Panc1 (cell line): ENCODE data around the gene APP. TPM values are rescaled to one million over a fixed set of nuclear protein-coding genes. Genes with fewer than 3 reads are reported as not detected.

Experiments used
- ATAC-seq: fragments of 200-7000 bp; cut with Tn5 transposase; 2 replicates; pipeline ENCODE4 v1.9.1; 2020; ENCODE audit warnings: mild to moderate bottlenecking, moderate library complexity
- BruUV-seq: library from RNA; stranded (reverse); fragments of 400-500 nt; replicated peaks from 2 replicates; lab custom pipeline; 2021; lab: Mats Ljungman, UMichigan
- CTCF ChIA-PET: fragments of 300-600 bp; sonication (Branson Sonifier 250); formaldehyde crosslinking; loops from one replicate; lab custom pipeline; 2022; ENCODE audit warnings: antibody characterized with exemption; lab: Charles Lee
- POLR2A ChIA-PET: fragments of 300-600 bp; sonication (Branson Sonifier 250); formaldehyde crosslinking; loops from one replicate; lab custom pipeline; 2022; ENCODE audit warnings: antibody characterized with exemption; lab: Charles Lee
- DNase-seq: peaks from one replicate; pipeline ENCODE4 v3.0.0-alpha.2; 2010; ENCODE audit warnings: low read depth, low spot score
- H3K27ac ChIP-seq: 2 replicates; pipeline ENCODE4 v1.5.1; 2011; ENCODE audit warnings: mild to moderate bottlenecking, low read length, inconsistent platforms
- H3K27me3 ChIP-seq: fragments of 200-500 bp; sonication (Bioruptor generic); 2 replicates; pipeline ENCODE4 v1.6.0; 2014; ENCODE audit warnings: low read length, inconsistent platforms; ENCODE audit not compliant: control insufficient read depth, insufficient read depth
- H3K36me3 ChIP-seq: fragments of 200-500 bp; sonication (Bioruptor generic); 2 replicates; pipeline ENCODE4 v1.5.1; 2014; ENCODE audit warnings: inconsistent platforms, mild to moderate bottlenecking, low read length, moderate library complexity; ENCODE audit not compliant: control insufficient read depth, insufficient read depth
- H3K4me1 ChIP-seq: 2 replicates; pipeline ENCODE4 v1.5.1; 2011; ENCODE audit warnings: inconsistent platforms, mild to moderate bottlenecking, low read length, moderate library complexity; ENCODE audit not compliant: control insufficient read depth, insufficient read depth
- H3K4me3 ChIP-seq, 2 experiments: 2 replicates each; pipeline ENCODE4 v1.5.1; 2011 to 2012; ENCODE audit warnings: low read depth in 2 of 2, low read length in 2 of 2, mild to moderate bottlenecking in 2 of 2, inconsistent platforms in 1 of 2, moderate library complexity in 1 of 2
- H3K9me3 ChIP-seq: fragments of 200-500 bp; sonication (Bioruptor generic); 2 replicates; pipeline ENCODE4 v1.5.1; 2014; ENCODE audit warnings: low read depth, mild to moderate bottlenecking, inconsistent platforms, low read length, moderate library complexity; ENCODE audit not compliant: control insufficient read depth, insufficient read depth
- CTCF ChIP-seq: fragments of 450-650 bp; IDR thresholded peaks from 2 replicates; pipeline ENCODE4 v1.5.1; 2017; ENCODE audit warnings: mild to moderate bottlenecking
- POLR2AphosphoS5 ChIP-seq: IDR thresholded peaks from 2 replicates; pipeline ENCODE4 v1.6.1; 2012; ENCODE audit warnings: mild to moderate bottlenecking, low read depth, low read length, moderate library complexity
- SIN3A ChIP-seq: IDR thresholded peaks from 2 replicates; pipeline ENCODE4 v1.6.1; 2012; ENCODE audit warnings: low read depth, mild to moderate bottlenecking, low read length, moderate library complexity, borderline replicate concordance; ENCODE audit not compliant: insufficient read depth
- TCF7L2 ChIP-seq: IDR thresholded peaks from 2 replicates; pipeline ENCODE4 v1.6.1; 2011; ENCODE audit warnings: mild to moderate bottlenecking, low read depth, low read length, inconsistent platforms
- in situ Hi-C: cut with HindIII; loops from 2 replicates; pipeline ENCODE4 v1.10.0; 2016; ENCODE audit warnings: low sequenced_read_pairs, low pct_unique_long_range_greater_than_20kb
- intact Hi-C: fragments of 100-400 bp; cut with micrococcal nuclease; formaldehyde crosslinking; loops from one replicate; pipeline ENCODE4 v1.10.0; 2022; ENCODE audit not compliant: unreplicated experiment
- total RNA-seq: library from RNA; stranded (reverse); gene quantifications from one replicate; pipeline ENCODE4 v1.2.1, GENCODE V29; 2021; ENCODE audit not compliant: unreplicated experiment
- TF ChIP-seq, protein P1 (sequence below), 2 experiments: IDR thresholded peaks; 2 replicates each; pipeline ENCODE4 v1.6.1; 2011 to 2012; ENCODE audit warnings: low read depth in 2 of 2, control low read depth in 1 of 2, low read length in 1 of 2, mild to moderate bottlenecking in 1 of 2, moderate library complexity in 1 of 2; ENCODE audit not compliant: insufficient read depth in 1 of 2

APP gene
- total RNA-seq, 1 experiment from 2014 or later, result 542 TPM

DNA sequence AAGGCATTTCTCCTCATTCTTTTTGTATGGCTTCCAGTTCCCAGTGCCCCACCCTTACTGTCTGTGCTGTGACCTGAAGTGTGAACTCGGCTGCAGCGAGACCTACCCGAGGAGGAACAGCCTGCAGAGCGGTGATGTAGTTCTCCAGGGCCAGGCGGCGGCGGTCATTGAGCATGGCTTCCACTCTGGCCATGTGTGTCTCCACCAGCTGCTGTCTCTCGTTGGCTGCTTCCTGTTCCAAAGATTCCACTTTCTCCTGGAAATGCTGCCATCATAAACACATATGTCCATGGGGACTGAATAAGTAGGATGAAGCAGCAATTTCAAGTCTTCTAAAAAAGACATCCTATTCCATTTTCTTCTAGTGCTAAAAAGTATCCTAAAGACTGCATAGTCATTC lies 195.6 kb downstream of the APP start:
- DNase-seq (no peak), ATAC-seq (no peak)
- Histone ChIP-seq H3K27ac (no peak overlapping the region), H3K9me3 (no peaks in the 10 kb centered on the region), H3K4me1 (no peaks in the 10 kb centered on the region; the same call in 1 of the 2 replicates), H3K36me3 (peaks cover 34% of the 10 kb centered on the region; the same call in 1 of the 2 replicates), H3K4me3 (no peak overlapping the region), H3K27me3 (no peaks in the 10 kb centered on the region)
- intact Hi-C loops (no loop called here), in situ Hi-C loops (no loop called here)
- ChIA-PET POLR2A (no interaction called here), CTCF (no interaction called here)
- TF ChIP-seq TCF7L2 (no peak), SIN3A (no peak), POLR2AphosphoS5 (no peak), CTCF (no peak)
- TF ChIP-seq, protein P1, sequence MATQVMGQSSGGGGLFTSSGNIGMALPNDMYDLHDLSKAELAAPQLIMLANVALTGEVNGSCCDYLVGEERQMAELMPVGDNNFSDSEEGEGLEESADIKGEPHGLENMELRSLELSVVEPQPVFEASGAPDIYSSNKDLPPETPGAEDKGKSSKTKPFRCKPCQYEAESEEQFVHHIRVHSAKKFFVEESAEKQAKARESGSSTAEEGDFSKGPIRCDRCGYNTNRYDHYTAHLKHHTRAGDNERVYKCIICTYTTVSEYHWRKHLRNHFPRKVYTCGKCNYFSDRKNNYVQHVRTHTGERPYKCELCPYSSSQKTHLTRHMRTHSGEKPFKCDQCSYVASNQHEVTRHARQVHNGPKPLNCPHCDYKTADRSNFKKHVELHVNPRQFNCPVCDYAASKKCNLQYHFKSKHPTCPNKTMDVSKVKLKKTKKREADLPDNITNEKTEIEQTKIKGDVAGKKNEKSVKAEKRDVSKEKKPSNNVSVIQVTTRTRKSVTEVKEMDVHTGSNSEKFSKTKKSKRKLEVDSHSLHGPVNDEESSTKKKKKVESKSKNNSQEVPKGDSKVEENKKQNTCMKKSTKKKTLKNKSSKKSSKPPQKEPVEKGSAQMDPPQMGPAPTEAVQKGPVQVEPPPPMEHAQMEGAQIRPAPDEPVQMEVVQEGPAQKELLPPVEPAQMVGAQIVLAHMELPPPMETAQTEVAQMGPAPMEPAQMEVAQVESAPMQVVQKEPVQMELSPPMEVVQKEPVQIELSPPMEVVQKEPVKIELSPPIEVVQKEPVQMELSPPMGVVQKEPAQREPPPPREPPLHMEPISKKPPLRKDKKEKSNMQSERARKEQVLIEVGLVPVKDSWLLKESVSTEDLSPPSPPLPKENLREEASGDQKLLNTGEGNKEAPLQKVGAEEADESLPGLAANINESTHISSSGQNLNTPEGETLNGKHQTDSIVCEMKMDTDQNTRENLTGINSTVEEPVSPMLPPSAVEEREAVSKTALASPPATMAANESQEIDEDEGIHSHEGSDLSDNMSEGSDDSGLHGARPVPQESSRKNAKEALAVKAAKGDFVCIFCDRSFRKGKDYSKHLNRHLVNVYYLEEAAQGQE (IDR thresholded peaks at IDR 0.05; ENCODE audit: insufficient read depth in 1 of 2, low read depth in 2 of 2, low read length in 1 of 2), result no peak
- no TSS peak for BruUV-seq

DNA sequence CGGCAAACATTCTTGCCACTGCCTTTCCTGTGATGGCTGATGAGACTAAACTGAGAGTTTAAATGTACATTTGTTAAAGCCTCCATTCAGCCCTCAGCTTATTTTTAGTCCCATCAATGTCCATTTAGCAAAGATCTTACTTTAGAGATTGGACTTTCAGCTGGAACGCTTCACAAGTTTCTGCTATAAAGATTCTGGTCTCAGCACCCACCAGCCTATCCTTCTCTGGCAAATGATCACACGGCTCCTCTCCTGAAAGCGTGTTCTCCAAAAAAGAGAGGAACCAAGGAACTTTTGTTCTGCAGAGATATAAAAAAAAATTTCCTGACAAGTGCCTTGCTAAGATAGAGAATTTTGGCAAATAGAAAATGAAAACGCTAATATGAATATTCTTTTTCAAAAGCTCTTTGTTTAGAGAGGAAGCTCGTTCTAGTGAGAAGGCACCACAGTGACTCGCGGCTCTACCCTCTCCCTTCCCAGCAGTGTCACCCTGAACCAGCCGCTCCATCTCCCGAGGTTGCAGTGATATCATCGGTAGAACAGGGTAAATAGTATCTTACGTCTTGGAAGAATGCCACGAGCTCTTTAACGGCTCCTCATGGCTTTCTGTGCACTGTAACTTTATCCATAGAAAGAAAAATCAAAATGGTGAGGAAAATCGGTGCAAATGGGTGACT lies 200.2 kb downstream of the APP start:
- in situ Hi-C loops (no loop called here), intact Hi-C loops (no loop called here)
- ATAC-seq, result no peak
- ChIA-PET CTCF (no interaction called here), POLR2A (no interaction called here)
- Histone ChIP-seq H3K36me3 (peaks cover 21% of the 10 kb centered on the region), H3K4me1 (no peaks in the 10 kb centered on the region; the same call in none of the 2 replicates), H3K9me3 (no peaks in the 10 kb centered on the region), H3K27ac (no peak overlapping the region), H3K27me3 (no peaks in the 10 kb centered on the region), H3K4me3 (no peak overlapping the region)
- no peak for TF ChIP-seq POLR2AphosphoS5
- TF ChIP-seq SIN3A, result no peak
- no peak for TF ChIP-seq TCF7L2
- TF ChIP-seq CTCF, result no peak
- TF ChIP-seq, protein P1 (IDR thresholded peaks at IDR 0.05; ENCODE audit: insufficient read depth in 1 of 2, low read depth in 2 of 2, low read length in 1 of 2), result no peak
- no peak for DNase-seq
- no TSS peak for BruUV-seq
